ENCODE results near the gene SLC9A9. TPM values are rescaled to one million over a fixed set of nuclear protein-coding genes. Genes with fewer than 3 reads are reported as not detected.

The SLC9A9 gene
- total RNA-seq, 2 experiments from 2014 or later: 13.8 to 16.4 TPM

GRCh38 chr3:143348486-143349327 lies 499.6 kb downstream of the SLC9A9 start:
- CTCF ChIA-PET: interaction anchor here (0.7 to 2.3 kb wide), 5 partner anchors 8 to 242 kb away, joined by 3 to 7 read pairs (median 3); no protein-coding TSS in a partner anchor
- POLR2A ChIA-PET: no interaction called here
- Mint-ChIP-seq H3K4me3 (no peak overlapping the region), H3K27ac (peak overlapping the region; percentile 57), H3K9me3 (peaks cover 7% of the 10 kb centered on the region), H3K4me1 (peaks cover 36% of the 10 kb centered on the region), H3K36me3 (ENCODE audit: low read depth) (peaks cover 3% of the 10 kb centered on the region), H3K27me3 (no peaks in the 10 kb centered on the region)
- peak; percentile 9 for DNase-seq

- Mint-ChIP-seq H3K36me3 (ENCODE audit: low read depth) (peaks cover 3% of the 10 kb centered on the region), H3K4me3 (no peak overlapping the region), H3K27ac (peak overlapping the region; percentile 26), H3K4me1 (peaks cover 34% of the 10 kb centered on the region), H3K9me3 (peaks cover 7% of the 10 kb centered on the region), H3K27me3 (no peaks in the 10 kb centered on the region)
- DNase-seq: no peak
- POLR2A ChIA-PET: no interaction called here
- CTCF ChIA-PET: interaction anchor here (1.6 kb wide), 1 partner anchor 13 kb away, joined by 4 read pairs; no protein-coding TSS in a partner anchor
Measured at GRCh38 chr3:143344516-143345165, 503.6 kb downstream of the SLC9A9 start.

GRCh38 chr3:143343944-143344343 lies 504.3 kb downstream of the SLC9A9 start:
- Mint-ChIP-seq H3K36me3 (ENCODE audit: low read depth) (peaks cover 3% of the 10 kb centered on the region), H3K9me3 (peaks cover 7% of the 10 kb centered on the region), H3K27ac (no peak overlapping the region), H3K4me1 (peaks cover 27% of the 10 kb centered on the region), H3K27me3 (no peaks in the 10 kb centered on the region), H3K4me3 (no peak overlapping the region)
- ChIA-PET CTCF (no interaction called here), POLR2A (no interaction called here)
- DNase-seq: no peak

GRCh38 chr3:143343031-143343430 lies 505.2 kb downstream of the SLC9A9 start:
- H3K4me1 Mint-ChIP-seq: peaks cover 18% of the 10 kb centered on the region
- CTCF ChIA-PET: no interaction called here
- no peak for DNase-seq
- H3K36me3 Mint-ChIP-seq (ENCODE audit: low read depth): peaks cover 3% of the 10 kb centered on the region
- no peaks in the 10 kb centered on the region for H3K27me3 Mint-ChIP-seq
- no peak overlapping the region for H3K4me3 Mint-ChIP-seq
- POLR2A ChIA-PET: no interaction called here
- H3K9me3 Mint-ChIP-seq: peaks cover 7% of the 10 kb centered on the region
- H3K27ac Mint-ChIP-seq: no peak overlapping the region

GRCh38 chr3:143339451-143339850 lies 508.8 kb downstream of the SLC9A9 start:
- no peak for DNase-seq
- Mint-ChIP-seq H3K27me3 (no peaks in the 10 kb centered on the region), H3K9me3 (no peaks in the 10 kb centered on the region), H3K36me3 (ENCODE audit: low read depth) (no peaks in the 10 kb centered on the region), H3K27ac (no peak overlapping the region), H3K4me3 (no peak overlapping the region), H3K4me1 (peaks cover 5% of the 10 kb centered on the region)
- POLR2A ChIA-PET: interaction anchor here (0.6 kb wide), 1 partner anchor 25 kb away, joined by 4 read pairs; no protein-coding TSS in a partner anchor
- CTCF ChIA-PET: no interaction called here

- DNase-seq: no peak
- Mint-ChIP-seq H3K4me1 (no peaks in the 10 kb centered on the region), H3K27me3 (no peaks in the 10 kb centered on the region), H3K36me3 (ENCODE audit: low read depth) (no peaks in the 10 kb centered on the region), H3K9me3 (no peaks in the 10 kb centered on the region), H3K27ac (no peak overlapping the region), H3K4me3 (no peak overlapping the region)
- POLR2A ChIA-PET: no interaction called here
- CTCF ChIA-PET: interaction anchor here (2.6 kb wide), 1 partner anchor 11 kb away, joined by 7 read pairs; no protein-coding TSS in a partner anchor
Measured at GRCh38 chr3:143337387-143337786, 510.9 kb downstream of the SLC9A9 start.

- ChIA-PET POLR2A (no interaction called here), CTCF (no interaction called here)
- DNase-seq: no peak
- Mint-ChIP-seq H3K27ac (no peak overlapping the region), H3K27me3 (no peaks in the 10 kb centered on the region), H3K4me1 (no peaks in the 10 kb centered on the region), H3K36me3 (ENCODE audit: low read depth) (no peaks in the 10 kb centered on the region), H3K4me3 (no peak overlapping the region), H3K9me3 (no peaks in the 10 kb centered on the region)
Measured at GRCh38 chr3:143334231-143334630, 514.0 kb downstream of the SLC9A9 start.

GRCh38 chr3:143333367-143333766 lies 514.9 kb downstream of the SLC9A9 start:
- Mint-ChIP-seq H3K4me3 (no peak overlapping the region), H3K36me3 (ENCODE audit: low read depth) (no peaks in the 10 kb centered on the region), H3K27me3 (no peaks in the 10 kb centered on the region), H3K4me1 (no peaks in the 10 kb centered on the region), H3K9me3 (no peaks in the 10 kb centered on the region), H3K27ac (no peak overlapping the region)
- DNase-seq: no peak
- ChIA-PET POLR2A (no interaction called here), CTCF (no interaction called here)

GRCh38 chr3:143332026-143332425 lies 516.2 kb downstream of the SLC9A9 start:
- ChIA-PET CTCF (no interaction called here), POLR2A (no interaction called here)
- H3K36me3 Mint-ChIP-seq (ENCODE audit: low read depth): no peaks in the 10 kb centered on the region
- H3K27ac Mint-ChIP-seq: no peak overlapping the region
- H3K4me3 Mint-ChIP-seq: no peak overlapping the region
- no peaks in the 10 kb centered on the region for H3K27me3 Mint-ChIP-seq
- no peaks in the 10 kb centered on the region for H3K9me3 Mint-ChIP-seq
- no peaks in the 10 kb centered on the region for H3K4me1 Mint-ChIP-seq
- no peak for DNase-seq

GRCh38 chr3:143331350-143331749 lies 516.9 kb downstream of the SLC9A9 start:
- ChIA-PET POLR2A (no interaction called here), CTCF (no interaction called here)
- DNase-seq: no peak
- no peaks in the 10 kb centered on the region for H3K9me3 Mint-ChIP-seq
- H3K27ac Mint-ChIP-seq: no peak overlapping the region
- H3K36me3 Mint-ChIP-seq (ENCODE audit: low read depth): no peaks in the 10 kb centered on the region
- no peaks in the 10 kb centered on the region for H3K4me1 Mint-ChIP-seq
- H3K4me3 Mint-ChIP-seq: no peak overlapping the region
- no peaks in the 10 kb centered on the region for H3K27me3 Mint-ChIP-seq

- Mint-ChIP-seq H3K4me3 (no peak overlapping the region), H3K4me1 (no peaks in the 10 kb centered on the region), H3K36me3 (ENCODE audit: low read depth) (no peaks in the 10 kb centered on the region), H3K27me3 (no peaks in the 10 kb centered on the region), H3K27ac (no peak overlapping the region), H3K9me3 (no peaks in the 10 kb centered on the region)
- no peak for DNase-seq
- ChIA-PET CTCF (no interaction called here), POLR2A (no interaction called here)
Measured at GRCh38 chr3:143330296-143330868, 517.9 kb downstream of the SLC9A9 start.

GRCh38 chr3:143329567-143330211 lies 518.6 kb downstream of the SLC9A9 start:
- POLR2A ChIA-PET: no interaction called here
- CTCF ChIA-PET: interaction anchor here (0.5 kb wide), 1 partner anchor 496 kb away, joined by 3 read pairs; no protein-coding TSS in a partner anchor
- no peak for DNase-seq
- no peak overlapping the region for H3K4me3 Mint-ChIP-seq
- H3K4me1 Mint-ChIP-seq: no peaks in the 10 kb centered on the region
- H3K27me3 Mint-ChIP-seq: no peaks in the 10 kb centered on the region
- no peak overlapping the region for H3K27ac Mint-ChIP-seq
- no peaks in the 10 kb centered on the region for H3K9me3 Mint-ChIP-seq
- H3K36me3 Mint-ChIP-seq (ENCODE audit: low read depth): no peaks in the 10 kb centered on the region

GRCh38 chr3:143328451-143328850 lies 519.8 kb downstream of the SLC9A9 start:
- H3K9me3 Mint-ChIP-seq: no peaks in the 10 kb centered on the region
- no peaks in the 10 kb centered on the region for H3K36me3 Mint-ChIP-seq (ENCODE audit: low read depth)
- ChIA-PET CTCF (no interaction called here), POLR2A (no interaction called here)
- no peaks in the 10 kb centered on the region for H3K4me1 Mint-ChIP-seq
- no peak for DNase-seq
- H3K4me3 Mint-ChIP-seq: no peak overlapping the region
- H3K27me3 Mint-ChIP-seq: no peaks in the 10 kb centered on the region
- no peak overlapping the region for H3K27ac Mint-ChIP-seq
